Lower leg skin (tissue), 4 donors: ENCODE measurements around the gene YJEFN3. TPM values are rescaled to one million over a fixed set of nuclear protein-coding genes. Genes with fewer than 3 reads are reported as not detected.

Experiments
- DNase-seq, 2 donors: peaks; one replicate each; pipeline ENCODE4 v3.0.0-alpha.2; 2019; ENCODE audit warnings: low spot score in 2 of 2
- H3K4me3 ChIP-seq: fragments of 200-600 bp; sonication (generic); 2 replicates; pipeline ENCODE4 v1.5.1; 2017; ENCODE audit warnings: mild to moderate bottlenecking, low read depth; ENCODE audit not compliant: poor library complexity, severe bottlenecking
- POLR2A ChIP-seq, 2 donors: fragments of 450-650 bp; IDR thresholded peaks; one replicate each; pipeline ENCODE4 v1.6.1; 2016 to 2017; ENCODE audit warnings: antibody characterized with exemption in 2 of 2, mild to moderate bottlenecking in 1 of 2, moderate library complexity in 1 of 2
- WGBS, 2 donors: methylation state at CpG; one replicate each; pipeline ENCODE4 v1.1.5; 2018; 5-methylcytosine and 5-hydroxymethylcytosine counted together
- intact Hi-C: fragments of 100-400 bp; cut with DNase I; formaldehyde crosslinking; loops from one replicate; pipeline ENCODE4 v1.15.0; 2023; ENCODE audit warnings: low total_unique reads
- total RNA-seq, 4 donors: library from RNA; depleted of rRNA; stranded (reverse); fragments of >200 nt; gene quantifications; one replicate each; pipeline ENCODE4 v1.1.0, GENCODE V29; 2016
- TF ChIP-seq, protein P1 (sequence below), 3 donors: fragments of 450-650 bp; IDR thresholded peaks; one replicate each; pipeline ENCODE4 v1.5.1; 2016; ENCODE audit warnings: antibody characterized with exemption in 3 of 3, mild to moderate bottlenecking in 3 of 3, moderate library complexity in 2 of 3

YJEFN3 gene
- total RNA-seq, 4 donors from 2014 or later, result 0.15 to 2.8 (median 0.49) TPM

DNA sequence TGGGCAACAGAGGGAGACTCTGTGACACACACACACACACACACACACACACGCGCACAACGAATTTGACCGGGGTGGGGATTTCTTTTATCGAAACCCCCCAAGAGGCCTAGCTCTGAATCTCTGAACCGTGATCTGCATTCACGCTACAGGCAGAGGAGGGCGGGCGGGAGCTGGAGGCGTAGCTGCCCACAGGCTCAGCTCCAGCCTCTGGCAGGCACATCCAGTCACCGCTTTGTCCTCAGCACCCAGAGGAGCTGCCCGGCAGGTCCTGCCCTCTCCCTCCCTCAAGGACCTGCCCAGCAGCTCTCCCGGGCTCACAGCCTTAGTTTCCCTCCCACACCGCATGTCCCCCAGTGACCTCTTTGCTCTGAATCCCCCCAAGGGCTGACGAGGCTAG, 29.3 kb downstream of the YJEFN3 start:
- intact Hi-C loops, result no loop called here
- H3K4me3 ChIP-seq, result no peak overlapping the region
- DNase-seq, result no peak

DNA sequence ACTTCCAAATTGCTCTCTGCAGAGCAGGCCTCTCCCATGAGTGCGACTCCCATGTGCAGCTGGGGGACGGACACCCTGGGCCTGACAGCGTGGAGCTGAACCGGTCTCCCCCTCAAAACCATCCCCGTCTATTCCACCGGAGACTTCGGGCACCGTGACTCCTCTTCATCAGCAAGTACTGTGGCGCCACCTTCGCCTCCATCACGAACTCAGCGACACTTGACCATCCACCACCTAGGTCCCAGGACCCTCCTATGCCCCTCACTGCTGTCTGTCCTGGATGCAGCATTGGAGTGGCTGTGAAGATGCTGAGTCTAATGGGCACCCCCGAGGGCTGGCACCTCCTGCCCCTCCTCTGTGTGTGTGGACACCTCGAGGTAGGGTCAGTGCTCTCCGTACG, 29.9 kb downstream of the YJEFN3 start:
- 92 to 95% methylated on average over 16 of the region's 16 CpGs for WGBS, 2 donors
- TF ChIP-seq, protein P1, sequence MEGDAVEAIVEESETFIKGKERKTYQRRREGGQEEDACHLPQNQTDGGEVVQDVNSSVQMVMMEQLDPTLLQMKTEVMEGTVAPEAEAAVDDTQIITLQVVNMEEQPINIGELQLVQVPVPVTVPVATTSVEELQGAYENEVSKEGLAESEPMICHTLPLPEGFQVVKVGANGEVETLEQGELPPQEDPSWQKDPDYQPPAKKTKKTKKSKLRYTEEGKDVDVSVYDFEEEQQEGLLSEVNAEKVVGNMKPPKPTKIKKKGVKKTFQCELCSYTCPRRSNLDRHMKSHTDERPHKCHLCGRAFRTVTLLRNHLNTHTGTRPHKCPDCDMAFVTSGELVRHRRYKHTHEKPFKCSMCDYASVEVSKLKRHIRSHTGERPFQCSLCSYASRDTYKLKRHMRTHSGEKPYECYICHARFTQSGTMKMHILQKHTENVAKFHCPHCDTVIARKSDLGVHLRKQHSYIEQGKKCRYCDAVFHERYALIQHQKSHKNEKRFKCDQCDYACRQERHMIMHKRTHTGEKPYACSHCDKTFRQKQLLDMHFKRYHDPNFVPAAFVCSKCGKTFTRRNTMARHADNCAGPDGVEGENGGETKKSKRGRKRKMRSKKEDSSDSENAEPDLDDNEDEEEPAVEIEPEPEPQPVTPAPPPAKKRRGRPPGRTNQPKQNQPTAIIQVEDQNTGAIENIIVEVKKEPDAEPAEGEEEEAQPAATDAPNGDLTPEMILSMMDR (IDR thresholded peaks at IDR 0.05), result no peak
- TF ChIP-seq POLR2A (IDR thresholded peaks at IDR 0.05), result no peak
- no peak for DNase-seq
- intact Hi-C loops, result no loop called here
- H3K4me3 ChIP-seq, result no peak overlapping the region

More for the DNA sequence above, 29.3 kb downstream of the YJEFN3 start:
- TF ChIP-seq, protein P1 (IDR thresholded peaks at IDR 0.05), result no peak
- 81 to 85% methylated on average over 10 to 15 of the region's 15 CpGs for WGBS, 2 donors

DNA sequence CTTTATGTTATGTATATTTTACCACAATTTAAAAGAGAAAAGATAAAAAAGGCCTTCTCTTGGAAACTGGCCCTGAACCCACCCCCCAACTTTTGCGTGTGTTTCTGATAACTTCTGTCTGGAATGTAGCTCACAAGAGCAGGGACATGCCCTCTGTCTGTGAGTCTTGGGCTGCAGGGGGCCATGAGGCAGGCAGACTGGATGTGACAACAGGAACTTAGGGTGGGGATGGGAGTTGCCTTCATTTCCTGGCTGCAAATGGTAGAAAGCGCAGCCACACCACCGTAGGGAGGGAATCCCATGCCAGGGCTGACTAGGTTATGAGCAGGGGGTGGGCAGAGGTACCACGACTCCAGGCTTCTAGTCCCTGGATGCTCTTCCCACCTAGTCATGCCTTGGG, 31.2 kb downstream of the YJEFN3 start:
- TF ChIP-seq, protein P1 (IDR thresholded peaks at IDR 0.05), result no peak
- no peak for TF ChIP-seq POLR2A (IDR thresholded peaks at IDR 0.05)
- intact Hi-C loops, result no loop called here
- no peak for DNase-seq
- WGBS, 2 donors, result 59 to 60% methylated on average over 4 of the region's 4 CpGs
- no peak overlapping the region for H3K4me3 ChIP-seq

DNA sequence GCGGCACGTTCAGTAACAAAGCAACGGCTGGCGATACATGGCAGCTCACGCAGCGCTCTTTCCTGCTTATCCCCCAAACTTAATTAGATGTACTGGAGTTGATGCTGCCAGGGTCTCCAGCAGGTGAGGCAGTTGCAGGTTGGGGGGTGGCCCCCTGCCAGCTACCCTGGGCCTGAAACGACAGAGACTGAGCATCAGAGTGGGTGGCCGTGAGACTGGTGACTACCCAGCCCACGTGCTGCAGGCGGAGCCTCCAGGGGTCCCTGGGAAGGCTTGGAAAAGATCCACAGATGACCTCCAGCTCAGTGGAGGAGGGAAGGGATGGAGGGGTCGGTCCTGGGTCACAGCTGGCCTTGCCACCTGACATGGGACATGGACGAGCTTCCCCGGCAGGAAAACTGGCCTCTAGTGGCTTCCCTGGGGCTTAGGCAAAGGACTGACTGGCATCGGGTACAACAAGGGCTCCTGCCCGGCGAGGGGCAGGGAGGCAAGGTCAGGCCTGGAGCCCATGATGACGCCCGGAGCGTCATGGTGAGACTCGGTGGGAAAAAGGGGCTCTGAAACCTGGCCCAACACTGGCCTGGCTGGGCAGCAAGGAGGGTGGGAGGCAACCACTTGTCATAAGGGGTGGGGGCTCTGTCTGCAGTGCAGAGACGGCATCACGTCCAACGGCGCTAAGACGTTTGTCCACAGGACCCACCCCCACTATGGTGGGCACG, 33.4 kb downstream of the YJEFN3 start:
- TF ChIP-seq, protein P1 (IDR thresholded peaks at IDR 0.05), result no peak
- TF ChIP-seq POLR2A (IDR thresholded peaks at IDR 0.05), result no peak
- intact Hi-C loops, result no loop called here
- no peak overlapping the region for H3K4me3 ChIP-seq
- 87 to 88% methylated on average over 22 to 24 of the region's 26 CpGs for WGBS, 2 donors
- peak in 1 of 2 donors; percentile 81 for DNase-seq

DNA sequence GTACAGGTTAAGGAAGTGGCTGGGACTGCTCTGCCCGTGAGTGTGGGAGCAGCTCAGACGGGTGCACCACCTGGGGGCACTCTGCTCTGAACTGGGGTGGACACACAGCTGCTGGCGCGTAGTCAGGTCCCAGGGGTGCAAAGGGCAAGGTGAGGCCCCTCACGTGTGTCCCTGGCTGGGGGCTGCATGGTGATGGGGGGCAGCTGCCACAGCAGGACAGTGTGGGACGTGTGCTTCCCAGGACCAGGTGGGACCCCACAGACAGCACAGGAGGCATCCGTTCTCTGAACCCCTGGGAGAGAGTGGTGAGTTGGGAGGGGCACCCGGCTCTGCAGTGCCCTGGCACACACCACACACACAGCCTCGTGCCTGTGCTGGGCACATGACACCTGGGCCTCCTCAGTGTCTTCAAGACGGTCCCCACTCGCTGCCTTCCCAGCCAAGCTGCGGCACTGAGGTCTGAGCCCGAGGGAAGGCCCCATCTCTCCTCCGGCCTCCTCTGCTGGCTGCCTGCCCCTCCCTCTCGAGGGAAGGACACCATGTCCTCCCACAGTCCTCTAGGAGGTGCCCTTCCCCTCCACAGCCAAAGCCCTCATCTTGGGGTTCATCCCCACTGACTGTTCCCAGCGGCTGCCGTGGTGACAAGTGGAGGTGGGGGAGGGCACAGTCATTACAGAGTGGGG, 34.1 kb downstream of the YJEFN3 start:
- H3K4me3 ChIP-seq, result no peak overlapping the region
- intact Hi-C loops, result no loop called here
- peak in 1 of 2 donors; percentile 80 for DNase-seq
- WGBS, 2 donors, result 81 to 88% methylated on average over 15 to 16 of the region's 17 CpGs
- no peak for TF ChIP-seq POLR2A (IDR thresholded peaks at IDR 0.05)
- TF ChIP-seq, protein P1 (IDR thresholded peaks at IDR 0.05), result no peak
